Lung (tissue), 12 donors: ENCODE data around the gene NPS. TPM values are rescaled to one million over a fixed set of nuclear protein-coding genes. Genes with fewer than 3 reads are reported as not detected.
A peak's percentile ranks its signal among the peaks of the same experiment; 100 is the strongest.

Experiments
- ATAC-seq: fragments of 200-7000 bp; cut with Tn5 transposase; one replicate; pipeline ENCODE4 v1.9.1; 2020; ENCODE audit warnings: moderate number of reproducible peaks; ENCODE audit not compliant: insufficient read depth, low FRiP score
- DNase-seq, 3 donors: peaks; one replicate each; pipeline ENCODE4 v3.0.0-alpha.2; 2013 to 2017
- H3K27ac ChIP-seq, 2 donors: one replicate each; pipeline ENCODE4 v1.5.1; 2013; ENCODE audit warnings: mild to moderate bottlenecking in 2 of 2, moderate library complexity in 2 of 2, control low read depth in 1 of 2, inconsistent platforms in 1 of 2, low read depth in 1 of 2, low read length in 1 of 2
- H3K27me3 ChIP-seq, 3 donors: one replicate each; pipeline ENCODE4 v1.5.1; 2013; ENCODE audit warnings: low read length in 2 of 3; ENCODE audit not compliant: control insufficient read depth in 3 of 3, insufficient read depth in 3 of 3
- H3K36me3 ChIP-seq, 4 donors: one replicate each; pipeline ENCODE4 v1.5.1; 2013; ENCODE audit warnings: low read length in 4 of 4, mild to moderate bottlenecking in 1 of 4, moderate library complexity in 1 of 4; ENCODE audit not compliant: control insufficient read depth in 4 of 4, insufficient read depth in 4 of 4
- H3K4me1 ChIP-seq, 5 donors: one replicate each; pipeline ENCODE4 v1.5.1; 2013; ENCODE audit warnings: low read length in 5 of 5, mild to moderate bottlenecking in 2 of 5, moderate library complexity in 1 of 5; ENCODE audit not compliant: control insufficient read depth in 5 of 5, insufficient read depth in 5 of 5
- H3K4me3 ChIP-seq: one replicate; pipeline ENCODE4 v1.5.1; 2013; ENCODE audit warnings: mild to moderate bottlenecking, control low read depth, moderate library complexity
- H3K9ac ChIP-seq, 2 donors: one replicate each; pipeline ENCODE4 v1.5.1; 2013; ENCODE audit warnings: low read length in 2 of 2, control low read depth in 1 of 2; ENCODE audit not compliant: insufficient read depth in 1 of 2
- H3K9me3 ChIP-seq, 4 donors: one replicate each; pipeline ENCODE4 v1.5.1; 2013; ENCODE audit warnings: low read length in 3 of 4, mild to moderate bottlenecking in 1 of 4, moderate library complexity in 1 of 4; ENCODE audit not compliant: control insufficient read depth in 4 of 4, insufficient read depth in 3 of 4
- WGBS, 2 donors: extraction: QIAGEN DNeasy Blood & Tissue Kit; methylation state at CpG; one replicate each; pipeline ENCODE4 v1.1.7; 2013; 5-methylcytosine and 5-hydroxymethylcytosine counted together
- polyA plus RNA-seq, 2 donors: library from polyadenylated mRNA; stranded (reverse); fragments of 200-250 nt; gene quantifications; one replicate each; pipeline ENCODE4 v1.2.1, GENCODE V29; 2013
- total RNA-seq, 2 donors: library from RNA; depleted of rRNA in 1 of 2; stranded (reverse); fragments of >200 nt in 1 of 2; gene quantifications; one replicate each; pipeline ENCODE4 v1.2.1, GENCODE V29; 2014 to 2021
- TF ChIP-seq, protein P1 (sequence below): IDR thresholded peaks from 2 replicates; pipeline ENCODE4 v1.5.1; 2012; ENCODE audit warnings: mild to moderate bottlenecking; ENCODE audit errors: control extremely low read depth, extremely low read depth
- donor health status: control.
- donor health status: control.
- donor health status: Bipolar disorder and iron deficiency.
- donor health status: healthy.
- donor health status: DM: yes; HTN: yes; CAD: no.

Gene NPS
- total and polyA plus RNA-seq, 4 donors, result not detected

DNA sequence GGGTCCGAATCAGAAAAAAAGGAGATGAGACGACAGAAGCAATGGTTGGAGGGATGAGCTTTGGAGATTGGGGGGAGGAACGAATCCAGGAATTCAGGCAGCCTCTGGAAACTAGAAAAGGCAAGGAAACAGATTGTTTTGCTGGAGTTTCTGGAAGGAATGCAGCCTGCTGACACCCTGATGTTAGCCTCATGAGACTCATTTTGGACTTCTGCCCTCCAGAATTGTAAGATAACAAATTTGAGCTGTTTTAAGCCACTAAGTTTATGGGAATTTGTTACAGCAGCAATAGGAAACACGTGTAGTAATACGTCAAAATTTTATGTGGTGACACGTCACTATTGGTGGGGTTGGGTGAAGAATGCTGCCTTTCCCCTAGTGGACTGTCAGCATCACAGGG is 25.6 kb upstream of the NPS start:
- Histone ChIP-seq H3K27ac (no peak overlapping the region), H3K36me3 (no peaks in the 10 kb centered on the region), H3K9me3 (peaks cover 0 to 9% (median 0%) of the 10 kb centered on the region in 4 donors), H3K27me3 (no peaks in the 10 kb centered on the region), H3K4me1 (peaks cover 0 to 1% (median 0%) of the 10 kb centered on the region in 5 donors), H3K4me3 (no peak overlapping the region), H3K9ac (no peak overlapping the region)
- DNase-seq (peak in 1 of 3 donors; percentile 10), ATAC-seq (no peak)
- TF ChIP-seq, protein P1, sequence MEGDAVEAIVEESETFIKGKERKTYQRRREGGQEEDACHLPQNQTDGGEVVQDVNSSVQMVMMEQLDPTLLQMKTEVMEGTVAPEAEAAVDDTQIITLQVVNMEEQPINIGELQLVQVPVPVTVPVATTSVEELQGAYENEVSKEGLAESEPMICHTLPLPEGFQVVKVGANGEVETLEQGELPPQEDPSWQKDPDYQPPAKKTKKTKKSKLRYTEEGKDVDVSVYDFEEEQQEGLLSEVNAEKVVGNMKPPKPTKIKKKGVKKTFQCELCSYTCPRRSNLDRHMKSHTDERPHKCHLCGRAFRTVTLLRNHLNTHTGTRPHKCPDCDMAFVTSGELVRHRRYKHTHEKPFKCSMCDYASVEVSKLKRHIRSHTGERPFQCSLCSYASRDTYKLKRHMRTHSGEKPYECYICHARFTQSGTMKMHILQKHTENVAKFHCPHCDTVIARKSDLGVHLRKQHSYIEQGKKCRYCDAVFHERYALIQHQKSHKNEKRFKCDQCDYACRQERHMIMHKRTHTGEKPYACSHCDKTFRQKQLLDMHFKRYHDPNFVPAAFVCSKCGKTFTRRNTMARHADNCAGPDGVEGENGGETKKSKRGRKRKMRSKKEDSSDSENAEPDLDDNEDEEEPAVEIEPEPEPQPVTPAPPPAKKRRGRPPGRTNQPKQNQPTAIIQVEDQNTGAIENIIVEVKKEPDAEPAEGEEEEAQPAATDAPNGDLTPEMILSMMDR, result no peak
- WGBS, 2 donors, result 69 to 77% methylated on average over 6 of the region's 6 CpGs

GRCh38 chr10:127524229-127524628 is 24.9 kb upstream of the NPS start:
- ATAC-seq (no peak), DNase-seq (no peak)
- Histone ChIP-seq H3K9me3 (peaks cover 0 to 9% (median 0%) of the 10 kb centered on the region in 4 donors), H3K4me3 (no peak overlapping the region), H3K27ac (no peak overlapping the region), H3K27me3 (no peaks in the 10 kb centered on the region), H3K4me1 (peaks cover 0 to 1% (median 0%) of the 10 kb centered on the region in 5 donors), H3K9ac (no peak overlapping the region), H3K36me3 (no peaks in the 10 kb centered on the region)
- WGBS, 2 donors, result 28 to 32% methylated on average over 1 of the region's 1 CpG
- TF ChIP-seq, protein P1, result no peak

- DNase-seq (no peak), ATAC-seq (no peak)
- Histone ChIP-seq H3K9ac (no peak overlapping the region), H3K4me3 (no peak overlapping the region), H3K4me1 (peaks cover 0 to 1% (median 0%) of the 10 kb centered on the region in 5 donors), H3K27me3 (no peaks in the 10 kb centered on the region), H3K36me3 (no peaks in the 10 kb centered on the region), H3K27ac (no peak overlapping the region), H3K9me3 (peaks cover 0 to 5% (median 0%) of the 10 kb centered on the region in 4 donors)
- 72 to 79% methylated on average over 7 of the region's 7 CpGs for WGBS, 2 donors
- TF ChIP-seq, protein P1, result no peak
Measured at GRCh38 chr10:127524908-127525665, 24.0 kb upstream of the NPS start.
